Fibroblast of pulmonary artery (primary cell): ENCODE results near the gene TUBGCP4.
"Not testable (repeated sequence)": the region's sequence is repeated elsewhere in the genome, so short reads cannot be mapped to it uniquely, and the experiment has no call there.

Source experiments
- DNase-seq: peaks from one replicate; pipeline ENCODE4 v3.0.0-alpha.2; 2010; ENCODE audit warnings: low read depth
- H3K4me3 ChIP-seq: replicated peaks from 2 replicates; pipeline ENCODE4 v1.5.1; 2011; ENCODE audit warnings: low read depth, mild to moderate bottlenecking, control low read depth, low read length, moderate library complexity
- TF ChIP-seq, protein P1 (sequence below): IDR thresholded peaks from 2 replicates; pipeline ENCODE4 v1.5.1; 2011; ENCODE audit warnings: mild to moderate bottlenecking, control low read depth, low read length, inconsistent platforms; ENCODE audit errors: missing control alignments

Gene TUBGCP4

DNA sequence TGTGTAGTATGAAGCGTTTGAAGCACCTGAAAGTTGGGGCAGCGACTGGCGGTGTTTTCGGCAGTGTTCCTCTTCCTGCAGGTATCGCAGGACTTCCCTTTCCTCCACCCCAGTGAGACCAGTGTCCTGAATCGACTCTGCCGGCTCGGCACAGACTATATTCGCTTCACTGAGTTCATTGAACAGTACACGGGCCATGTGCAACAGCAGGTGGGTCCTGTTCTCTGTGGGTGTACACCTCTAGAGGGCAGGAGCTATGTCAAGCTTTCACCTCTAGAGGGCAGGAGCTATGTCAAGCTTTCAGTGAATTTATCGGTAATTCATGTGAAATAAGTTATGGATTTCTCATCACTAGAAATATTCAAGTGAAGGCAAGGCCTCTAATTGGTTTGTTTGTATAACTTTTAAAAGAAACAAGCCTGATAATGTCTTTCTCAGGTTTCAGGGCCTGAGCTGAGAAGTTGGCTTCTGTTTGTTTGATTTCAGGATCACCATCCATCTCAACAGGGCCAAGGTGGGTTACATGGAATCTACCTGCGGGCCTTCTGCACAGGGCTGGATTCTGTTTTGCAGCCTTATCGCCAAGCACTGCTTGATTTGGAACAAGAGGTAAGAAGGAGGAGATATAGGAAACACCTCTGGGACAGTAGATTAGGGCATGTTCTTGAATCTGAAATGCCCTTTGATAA, 5.3 kb downstream of the TUBGCP4 start:
- TF ChIP-seq, protein P1, sequence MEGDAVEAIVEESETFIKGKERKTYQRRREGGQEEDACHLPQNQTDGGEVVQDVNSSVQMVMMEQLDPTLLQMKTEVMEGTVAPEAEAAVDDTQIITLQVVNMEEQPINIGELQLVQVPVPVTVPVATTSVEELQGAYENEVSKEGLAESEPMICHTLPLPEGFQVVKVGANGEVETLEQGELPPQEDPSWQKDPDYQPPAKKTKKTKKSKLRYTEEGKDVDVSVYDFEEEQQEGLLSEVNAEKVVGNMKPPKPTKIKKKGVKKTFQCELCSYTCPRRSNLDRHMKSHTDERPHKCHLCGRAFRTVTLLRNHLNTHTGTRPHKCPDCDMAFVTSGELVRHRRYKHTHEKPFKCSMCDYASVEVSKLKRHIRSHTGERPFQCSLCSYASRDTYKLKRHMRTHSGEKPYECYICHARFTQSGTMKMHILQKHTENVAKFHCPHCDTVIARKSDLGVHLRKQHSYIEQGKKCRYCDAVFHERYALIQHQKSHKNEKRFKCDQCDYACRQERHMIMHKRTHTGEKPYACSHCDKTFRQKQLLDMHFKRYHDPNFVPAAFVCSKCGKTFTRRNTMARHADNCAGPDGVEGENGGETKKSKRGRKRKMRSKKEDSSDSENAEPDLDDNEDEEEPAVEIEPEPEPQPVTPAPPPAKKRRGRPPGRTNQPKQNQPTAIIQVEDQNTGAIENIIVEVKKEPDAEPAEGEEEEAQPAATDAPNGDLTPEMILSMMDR, result peak; percentile 88
- H3K4me3 ChIP-seq, result no peak overlapping the region
- DNase-seq, result peak; percentile 47

DNA sequence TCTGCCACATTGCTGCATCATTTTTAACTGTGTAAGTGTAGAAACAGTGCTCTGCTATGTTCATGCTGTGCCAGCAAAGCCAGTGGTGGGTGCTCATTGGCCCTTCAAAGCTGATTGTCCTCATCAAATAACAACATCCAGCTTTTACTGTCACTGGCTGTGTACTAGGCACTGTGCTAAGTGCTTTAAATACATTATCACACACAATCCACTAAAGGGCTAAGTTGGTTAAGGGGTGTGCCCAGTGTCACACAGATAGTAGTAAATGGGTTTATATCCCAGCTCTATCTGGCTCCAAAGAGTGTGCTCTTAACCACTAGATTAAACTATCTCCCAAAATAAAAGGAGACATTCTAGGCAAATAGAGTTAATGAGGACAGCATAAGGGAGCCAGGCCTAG, 7.7 kb downstream of the TUBGCP4 start:
- no peak for DNase-seq
- TF ChIP-seq, protein P1, result no peak
- H3K4me3 ChIP-seq, result no peak overlapping the region

DNA sequence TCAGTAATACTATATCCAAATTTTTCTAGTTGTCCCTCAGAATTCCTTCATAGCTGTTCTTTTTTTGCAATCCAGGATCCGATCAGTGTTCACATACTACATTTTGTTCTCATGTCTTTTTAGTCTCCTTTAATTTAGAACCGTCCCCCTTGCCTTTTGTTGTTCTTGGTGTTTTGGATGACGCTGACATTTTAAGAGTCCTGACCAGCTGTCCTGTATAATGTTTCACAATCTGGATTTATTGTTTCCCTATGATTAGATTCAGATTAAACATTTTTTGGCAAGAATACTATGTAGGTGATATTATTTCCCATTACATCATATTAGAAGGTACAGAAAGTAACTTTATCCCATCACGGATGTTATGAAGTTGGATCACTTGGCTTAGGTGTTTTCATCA, 11.4 kb downstream of the TUBGCP4 start:
- H3K4me3 ChIP-seq, result no peak overlapping the region
- no peak for DNase-seq
- TF ChIP-seq, protein P1, result no peak

DNA sequence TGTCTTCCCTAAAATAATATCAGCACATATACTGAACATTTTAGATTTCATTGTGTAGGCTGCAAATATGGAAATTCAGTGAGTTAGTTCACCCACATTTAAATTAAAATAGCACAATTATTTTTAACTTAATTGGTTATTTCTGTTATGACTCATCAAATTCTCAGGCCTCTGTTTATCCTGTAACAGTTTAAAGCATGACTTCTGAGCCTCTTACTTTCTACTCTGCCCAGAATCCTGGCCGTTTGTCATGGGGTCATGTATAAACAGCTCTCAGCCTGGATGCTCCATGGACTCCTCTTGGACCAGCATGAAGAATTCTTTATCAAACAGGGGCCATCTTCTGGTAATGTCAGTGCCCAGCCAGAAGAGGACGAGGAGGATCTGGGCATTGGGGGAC, 12.2 kb downstream of the TUBGCP4 start:
- H3K4me3 ChIP-seq, result no peak overlapping the region
- no peak for DNase-seq
- TF ChIP-seq, protein P1, result no peak

DNA sequence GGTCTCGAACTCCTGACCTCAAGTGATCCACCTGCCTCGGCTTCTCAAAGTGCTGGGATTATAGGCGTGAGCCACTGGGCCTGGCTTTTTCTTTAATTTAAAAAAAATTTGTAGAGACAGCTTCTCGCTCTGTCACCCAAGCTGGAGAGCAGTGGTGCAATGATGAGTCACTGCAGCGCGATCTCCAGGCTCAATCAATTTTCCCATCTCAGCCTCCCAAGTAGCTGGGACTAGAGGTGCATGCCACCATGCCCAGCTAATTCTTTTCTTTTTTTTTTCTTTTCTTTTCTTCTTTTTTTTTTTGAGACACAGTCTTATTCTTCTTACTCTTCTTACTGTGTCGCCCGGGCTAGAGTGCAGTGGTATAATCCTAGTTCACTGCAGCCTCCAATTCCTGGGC, 19.8 kb downstream of the TUBGCP4 start:
- TF ChIP-seq, protein P1, result no peak
- no peak for DNase-seq
- H3K4me3 ChIP-seq, result no peak overlapping the region

DNA sequence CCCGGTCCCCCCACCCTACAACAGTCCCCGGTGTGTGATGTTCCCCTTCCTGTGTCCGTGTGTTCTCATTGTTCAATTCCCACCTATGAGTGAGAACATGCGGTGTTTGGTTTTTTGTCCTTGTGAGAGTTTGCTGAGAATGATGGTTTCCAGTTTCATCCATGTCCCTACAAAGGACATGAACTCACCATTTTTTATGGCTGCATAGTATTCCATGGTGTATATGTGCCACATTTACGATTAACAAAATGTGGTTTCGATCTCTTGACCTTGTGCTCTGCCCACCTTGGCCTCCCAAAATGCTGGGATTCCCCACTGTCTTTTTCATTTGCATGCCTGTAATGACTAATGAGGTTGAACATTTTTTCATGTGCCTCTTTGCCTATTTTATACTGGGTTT, 22.7 kb downstream of the TUBGCP4 start:
- not testable (repeated sequence) for DNase-seq, H3K4me3 ChIP-seq

DNA sequence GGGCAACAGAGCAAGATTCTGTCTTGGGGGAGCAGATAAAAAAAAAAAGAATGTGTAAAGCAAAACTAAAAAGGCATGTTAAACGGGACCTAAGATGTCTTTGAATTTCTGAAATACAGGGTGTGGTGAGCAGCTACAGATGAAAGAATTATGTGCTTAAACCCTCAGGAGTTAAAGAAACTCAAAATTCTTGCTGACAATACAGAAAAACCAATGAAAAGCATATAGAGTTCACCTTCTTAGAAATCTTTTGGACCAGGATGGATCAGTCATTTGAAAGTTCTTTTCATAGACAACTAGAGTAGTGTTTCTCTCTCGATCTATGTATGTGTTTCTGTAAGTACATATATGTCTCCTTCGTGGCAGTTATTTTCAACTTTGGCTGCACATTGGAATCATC, 31.4 kb downstream of the TUBGCP4 start:
- H3K4me3 ChIP-seq, result no peak overlapping the region
- TF ChIP-seq, protein P1, result no peak
- DNase-seq, result no peak
